GM12878 (cell line): ENCODE measurements around the gene HJURP. TPM values are rescaled to one million over a fixed set of nuclear protein-coding genes. Genes with fewer than 3 reads are reported as not detected.

Experiments used
- ATAC-seq: fragments of 200-7000 bp; cut with Tn5 transposase; 3 replicates; pipeline ENCODE4 v1.9.1; 2020; ENCODE audit warnings: mild to moderate bottlenecking, moderate library complexity
- BruUV-seq: library from RNA; stranded (reverse); fragments of 400-500 nt; replicated peaks from 2 replicates; lab custom pipeline; 2021; lab: Mats Ljungman, UMichigan
- CTCF ChIA-PET: fragments of 300-600 bp; sonication (Branson Sonifier 250); formaldehyde crosslinking; extraction: SDS; loops from one replicate; lab custom pipeline; 2021; ENCODE audit warnings: inconsistent platforms; lab: Yijun Ruan, JAX
- POLR2A ChIA-PET: fragments of 350-600 bp; formaldehyde crosslinking; extraction: SDS; loops from one replicate; lab custom pipeline; 2021; ENCODE audit warnings: inconsistent platforms; lab: Charles Lee
- RAD21 ChIA-PET: fragments of 300-600 bp; sonication (Branson Sonifier 250); formaldehyde crosslinking; loops from one replicate; lab custom pipeline; 2023; ENCODE audit warnings: antibody characterized with exemption; ENCODE audit not compliant: unreplicated experiment; lab: Charles Lee
- SMC1A ChIA-PET: fragments of 300-600 bp; sonication (Branson Sonifier 250); formaldehyde crosslinking; loops from one replicate; lab custom pipeline; 2023; ENCODE audit not compliant: unreplicated experiment, uncharacterized antibody; lab: Charles Lee
- DNase-seq: peaks from one replicate; pipeline ENCODE4 v3.0.0-alpha.2; 2011; ENCODE audit warnings: low read depth, low spot score
- FAIRE-seq: peaks from 3 replicates; lab custom pipeline; 2011; peaks lifted over from hg19 to GRCh38; lab: Jason Lieb, UNC
- H2AFZ ChIP-seq: 2 replicates; pipeline ENCODE4 v1.6.0; 2011; ENCODE audit warnings: low read depth, low read length, control low read depth; ENCODE audit not compliant: control insufficient read depth
- H3K27ac ChIP-seq: 2 replicates; pipeline ENCODE4 v1.5.1; 2011; ENCODE audit warnings: control low read depth; ENCODE audit not compliant: control insufficient read depth, insufficient read depth
- H3K27me3 ChIP-seq, 2 experiments: replicated peaks in 1 of 2; 2 replicates each; pipeline versions ENCODE4 v1.6.0 to v1.6.1; 2011; ENCODE audit warnings: low read length in 1 of 2; ENCODE audit not compliant: control insufficient read depth in 2 of 2, insufficient read depth in 2 of 2
- H3K36me3 ChIP-seq, 2 experiments: 2 replicates each; pipeline ENCODE4 v1.5.1; 2011; ENCODE audit warnings: low read length in 1 of 2; ENCODE audit not compliant: control insufficient read depth in 2 of 2, insufficient read depth in 2 of 2
- H3K4me1 ChIP-seq: 2 replicates; pipeline ENCODE4 v1.6.1; 2011; ENCODE audit warnings: mild to moderate bottlenecking, low read length, moderate library complexity, mixed read lengths; ENCODE audit not compliant: control insufficient read depth, insufficient read depth
- H3K4me2 ChIP-seq: 2 replicates; pipeline ENCODE4 v1.6.0; 2011; ENCODE audit warnings: control low read depth; ENCODE audit not compliant: control insufficient read depth, insufficient read depth
- H3K4me3 ChIP-seq: fragments of 200-600 bp; sonication (generic); 2 replicates; pipeline ENCODE4 v1.5.1; 2016
- H3K79me2 ChIP-seq: 2 replicates; pipeline ENCODE4 v1.6.0; 2011; ENCODE audit warnings: low read length; ENCODE audit not compliant: control insufficient read depth, insufficient read depth
- H3K9ac ChIP-seq: 2 replicates; pipeline ENCODE4 v1.8.0; 2011; ENCODE audit warnings: low read length, control low read depth, mixed read lengths; ENCODE audit not compliant: control insufficient read depth, insufficient read depth
- H3K9me3 ChIP-seq: replicated peaks from 3 replicates; pipeline ENCODE4 v1.5.1; 2011; ENCODE audit warnings: mild to moderate bottlenecking, low read length; ENCODE audit not compliant: control insufficient read depth, insufficient read depth
- H4K20me1 ChIP-seq: 2 replicates; pipeline ENCODE4 v1.6.0; 2011; ENCODE audit not compliant: control insufficient read depth, insufficient read depth
- CBX3 ChIP-seq: fragments of 200-600 bp; sonication (generic); IDR thresholded peaks from 2 replicates; pipeline ENCODE4 v1.6.1; 2016; ENCODE audit warnings: low read depth, borderline replicate concordance
- ETV6 ChIP-seq, 2 experiments: fragments of 450-650 bp in 1 of 2; IDR thresholded peaks in 1 of 2; conservative IDR thresholded peaks in 1 of 2; 2 replicates each; pipeline ENCODE4 v1.6.1; 2014; ENCODE audit warnings: antibody characterized with exemption in 1 of 2, borderline replicate concordance in 1 of 2, low read depth in 1 of 2, mild to moderate bottlenecking in 1 of 2, moderate library complexity in 1 of 2
- GATAD2B ChIP-seq: fragments of 450-650 bp; conservative IDR thresholded peaks from 2 replicates; pipeline ENCODE4 v1.6.1; 2017; ENCODE audit warnings: low read depth, mild to moderate bottlenecking, moderate library complexity
- HDAC2 ChIP-seq: fragments of 200-600 bp; sonication (generic); IDR thresholded peaks from 2 replicates; pipeline ENCODE4 v1.6.1; 2017
- JUNB ChIP-seq: IDR thresholded peaks from 2 replicates; pipeline ENCODE4 v1.6.1; 2016; ENCODE audit warnings: antibody characterized with exemption, mild to moderate bottlenecking
- NFIC ChIP-seq: IDR thresholded peaks from 2 replicates; pipeline ENCODE4 v1.6.1; 2012; ENCODE audit warnings: low read depth, mild to moderate bottlenecking, inconsistent platforms, low read length, moderate library complexity
- NFXL1 ChIP-seq: fragments of 450-650 bp; IDR thresholded peaks from 2 replicates; pipeline ENCODE4 v1.6.1; 2017; ENCODE audit warnings: antibody characterized with exemption, mild to moderate bottlenecking, borderline replicate concordance
- NR2C2 ChIP-seq: IDR thresholded peaks from 2 replicates; pipeline ENCODE4 v1.6.1; 2011; ENCODE audit warnings: borderline replicate concordance, low read depth; ENCODE audit not compliant: control insufficient read depth, insufficient read length
- RAD21 ChIP-seq: IDR thresholded peaks from 2 replicates; pipeline ENCODE4 v1.6.1; 2011; ENCODE audit warnings: mild to moderate bottlenecking, low read depth, low read length, moderate library complexity; ENCODE audit not compliant: insufficient read depth
- RUNX3 ChIP-seq: IDR thresholded peaks from 2 replicates; pipeline ENCODE4 v1.6.1; 2012; ENCODE audit warnings: low read length, inconsistent platforms
- SRF ChIP-seq, 2 experiments: IDR thresholded peaks; 2 replicates each; pipeline ENCODE4 v1.6.1; 2011; ENCODE audit warnings: low read depth in 2 of 2, low read length in 2 of 2, mild to moderate bottlenecking in 1 of 2, moderate library complexity in 1 of 2
- SUPT20H ChIP-seq: IDR thresholded peaks from 2 replicates; pipeline ENCODE4 v1.6.1; 2011; ENCODE audit warnings: low read depth, mild to moderate bottlenecking, low read length, moderate library complexity, borderline replicate concordance; ENCODE audit not compliant: control insufficient read depth
- TCF3 ChIP-seq: IDR thresholded peaks from 2 replicates; pipeline ENCODE4 v1.6.1; 2012; ENCODE audit warnings: low read depth, mild to moderate bottlenecking, low read length, borderline replicate concordance; ENCODE audit not compliant: insufficient read depth
- ZNF217 ChIP-seq: fragments of 450-650 bp; IDR thresholded peaks from 2 replicates; pipeline ENCODE4 v1.6.1; 2017; ENCODE audit warnings: antibody characterized with exemption, mild to moderate bottlenecking
- ZZZ3 ChIP-seq: IDR thresholded peaks from 2 replicates; pipeline ENCODE4 v1.6.1; 2011; ENCODE audit warnings: low read depth; ENCODE audit not compliant: control insufficient read depth, insufficient read length
- WGBS: methylation state at CpG from one replicate; pipeline ENCODE4 v1.1.6; 2016; ENCODE audit warnings: low lambda C conversion rate; ENCODE audit not compliant: insufficient replicate concordance, insufficient coverage; ENCODE audit errors: missing lambda C conversion rate; 5-methylcytosine and 5-hydroxymethylcytosine counted together
- in situ Hi-C: fragments of 300-500 bp; cut with MboI; formaldehyde crosslinking; loops from 9 replicates; pipeline ENCODE4 v1.14.3; 2018; ENCODE audit warnings: mixed read lengths
- intact Hi-C: fragments of 100-400 bp; cut with micrococcal nuclease; formaldehyde crosslinking; loops from one replicate; pipeline ENCODE4 v1.14.2; 2022; ENCODE audit not compliant: unreplicated experiment
- polyA plus RNA-seq, 11 experiments: library from polyadenylated mRNA; depleted of rRNA in 4 of 11; unstranded in 6 of 11; stranded (reverse) in 5 of 11; fragments of >200 nt; fragmentation: Nextera tagmentation in 4 of 11; fragmentation: Illumina TruSeq in 1 of 11; extraction: Ambion mirVana in 4 of 11; extraction: Trizol in 1 of 11; gene quantifications; 1 replicate in 1 of 11; 2 replicates in 10 of 11; pipeline versions ENCODE4 v1.2.1 to v1.2.3, GENCODE V29; 2011 to 2016; ENCODE audit warnings: inconsistent platforms in 2 of 11, missing spikeins in 2 of 11, low read depth in 1 of 11
- total RNA-seq, 4 experiments: library from RNA; depleted of rRNA in 3 of 4; stranded (reverse); fragments of >200 nt in 3 of 4; fragmentation: Illumina TruSeq in 1 of 4; extraction: Trizol in 1 of 4; gene quantifications; 2 replicates each; pipeline versions ENCODE4 v1.2.1 to v1.2.3, GENCODE V29; 2013 to 2021
- TF ChIP-seq, protein P1 (sequence below): IDR thresholded peaks from 2 replicates; pipeline ENCODE4 v1.6.1; 2011; ENCODE audit warnings: low read depth, low read length, improper control_type of control experiment, borderline replicate concordance
- TF ChIP-seq, protein P2 (sequence below): fragments of 450-650 bp; formaldehyde crosslinking; IDR thresholded peaks from 2 replicates; pipeline ENCODE4 v1.4.0; 2020; ENCODE audit warnings: mild to moderate bottlenecking, moderate library complexity

HJURP gene
- total and polyA plus RNA-seq, 10 of the 15 experiments (the other 5 are each of a cell fraction or from before 2014, with no cell fraction given): 12.7 to 68.9 (median 44.4) TPM

DNA sequence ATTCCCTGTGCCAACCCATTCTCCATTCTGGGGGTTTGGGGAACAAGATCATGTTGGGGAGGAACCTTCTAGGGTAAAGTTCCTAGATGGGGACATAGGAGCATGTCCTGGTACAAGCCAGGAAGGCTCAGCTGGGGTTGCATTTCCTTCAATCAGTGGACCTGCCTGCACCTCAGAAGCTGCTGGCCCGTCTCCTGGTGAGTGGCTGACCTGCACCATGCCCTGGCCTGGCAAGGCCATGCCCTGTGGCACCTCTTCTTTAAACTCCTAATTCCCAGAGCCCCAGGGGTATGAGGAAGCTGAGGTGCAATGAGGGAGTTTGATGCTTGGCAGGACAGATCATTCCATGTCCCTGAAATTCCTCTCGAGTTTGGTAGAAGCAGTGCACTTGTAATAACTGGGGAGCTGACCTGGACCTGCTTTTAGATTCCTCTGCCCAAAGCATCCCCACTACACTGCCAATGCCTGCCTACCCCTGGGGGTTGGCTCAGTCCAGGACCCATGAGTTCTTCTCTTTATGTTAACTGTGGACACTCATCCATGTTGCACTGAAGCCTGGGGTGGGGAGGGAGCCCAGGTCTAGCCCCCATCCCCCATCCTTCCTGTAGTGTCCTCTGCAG lies 50.9 kb downstream of the HJURP start (continued):
- TF ChIP-seq, protein P1, sequence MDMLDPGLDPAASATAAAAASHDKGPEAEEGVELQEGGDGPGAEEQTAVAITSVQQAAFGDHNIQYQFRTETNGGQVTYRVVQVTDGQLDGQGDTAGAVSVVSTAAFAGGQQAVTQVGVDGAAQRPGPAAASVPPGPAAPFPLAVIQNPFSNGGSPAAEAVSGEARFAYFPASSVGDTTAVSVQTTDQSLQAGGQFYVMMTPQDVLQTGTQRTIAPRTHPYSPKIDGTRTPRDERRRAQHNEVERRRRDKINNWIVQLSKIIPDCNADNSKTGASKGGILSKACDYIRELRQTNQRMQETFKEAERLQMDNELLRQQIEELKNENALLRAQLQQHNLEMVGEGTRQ: no peak
- TF ChIP-seq ZNF217 (no peak), GATAD2B (no peak), SUPT20H (no peak), SRF (IDR thresholded peaks at IDR 0.05; ENCODE audit: low read depth in 2 of 2, low read length in 2 of 2) (no peak)

DNA sequence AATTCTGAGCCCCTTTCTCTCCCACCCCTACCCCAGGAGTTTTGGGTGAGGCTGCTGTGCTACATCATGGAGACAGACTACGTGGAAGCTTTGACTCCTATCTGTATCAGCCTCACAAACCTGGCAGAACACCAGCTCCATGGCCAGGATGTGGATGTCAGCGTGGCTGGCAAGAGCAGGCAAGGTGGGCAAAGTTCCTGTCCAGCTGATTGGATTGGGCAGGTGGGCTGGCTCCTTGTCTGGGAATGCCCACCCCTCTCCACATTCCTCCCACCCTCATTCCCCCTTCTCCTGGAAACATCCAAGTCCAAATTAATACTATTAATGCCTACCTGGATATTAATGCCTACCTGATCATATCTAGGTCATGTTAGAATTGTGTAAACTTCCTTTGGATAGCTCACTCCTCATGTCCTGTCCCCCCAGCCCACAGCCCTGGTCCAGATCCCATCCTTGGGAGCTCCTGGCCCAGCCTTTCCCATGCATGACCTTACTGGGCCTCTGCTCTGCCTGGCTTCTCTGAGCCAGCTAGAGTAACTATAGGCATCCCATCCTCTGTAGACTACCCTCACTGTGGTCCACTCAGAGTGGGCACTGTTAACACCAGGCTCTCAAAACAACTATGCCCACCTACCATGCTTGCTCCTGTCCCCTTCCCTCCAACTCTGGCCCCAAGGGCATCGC lies 52.1 kb downstream of the HJURP start:
- ATAC-seq (no peak), FAIRE-seq (no peak), DNase-seq (no peak)
- H3K4me2 ChIP-seq: no peak overlapping the region
- RAD21 ChIA-PET: no interaction called here
- in situ Hi-C loops (no loop called here), intact Hi-C loops (no loop called here)
- no peak overlapping the region for H2AFZ ChIP-seq
- WGBS: 0% methylated on average over 3 of the region's 3 CpGs
- no peak overlapping the region for H3K9ac ChIP-seq
- no peaks in the 10 kb centered on the region for H3K9me3 ChIP-seq
- SMC1A ChIA-PET: no interaction called here
- H3K79me2 ChIP-seq: no peaks in the 10 kb centered on the region
- no peaks in the 10 kb centered on the region for H4K20me1 ChIP-seq
- no TSS peak for BruUV-seq
- no peak overlapping the region for H3K27ac ChIP-seq
- H3K4me3 ChIP-seq: no peak overlapping the region
- POLR2A ChIA-PET: no interaction called here
- CTCF ChIA-PET: no interaction called here
- no peaks in the 10 kb centered on the region for H3K36me3 ChIP-seq
- H3K27me3 ChIP-seq: no peaks in the 10 kb centered on the region; a peak in 1 of 4 replicates
- no peaks in the 10 kb centered on the region for H3K4me1 ChIP-seq
- TF ChIP-seq CBX3 (no peak), RUNX3 (no peak), TCF3 (no peak), NR2C2 (no peak), JUNB (no peak), NFIC (no peak), ZZZ3 (no peak), HDAC2 (no peak), ETV6 (conservative IDR thresholded peaks at IDR 0.05 in 1 of 2, IDR thresholded peaks at IDR 0.05 in 1 of 2; ENCODE audit: borderline replicate concordance in 1 of 2, low read depth in 1 of 2) (no peak), NFXL1 (no peak), RAD21 (no peak)
- TF ChIP-seq, protein P2, sequence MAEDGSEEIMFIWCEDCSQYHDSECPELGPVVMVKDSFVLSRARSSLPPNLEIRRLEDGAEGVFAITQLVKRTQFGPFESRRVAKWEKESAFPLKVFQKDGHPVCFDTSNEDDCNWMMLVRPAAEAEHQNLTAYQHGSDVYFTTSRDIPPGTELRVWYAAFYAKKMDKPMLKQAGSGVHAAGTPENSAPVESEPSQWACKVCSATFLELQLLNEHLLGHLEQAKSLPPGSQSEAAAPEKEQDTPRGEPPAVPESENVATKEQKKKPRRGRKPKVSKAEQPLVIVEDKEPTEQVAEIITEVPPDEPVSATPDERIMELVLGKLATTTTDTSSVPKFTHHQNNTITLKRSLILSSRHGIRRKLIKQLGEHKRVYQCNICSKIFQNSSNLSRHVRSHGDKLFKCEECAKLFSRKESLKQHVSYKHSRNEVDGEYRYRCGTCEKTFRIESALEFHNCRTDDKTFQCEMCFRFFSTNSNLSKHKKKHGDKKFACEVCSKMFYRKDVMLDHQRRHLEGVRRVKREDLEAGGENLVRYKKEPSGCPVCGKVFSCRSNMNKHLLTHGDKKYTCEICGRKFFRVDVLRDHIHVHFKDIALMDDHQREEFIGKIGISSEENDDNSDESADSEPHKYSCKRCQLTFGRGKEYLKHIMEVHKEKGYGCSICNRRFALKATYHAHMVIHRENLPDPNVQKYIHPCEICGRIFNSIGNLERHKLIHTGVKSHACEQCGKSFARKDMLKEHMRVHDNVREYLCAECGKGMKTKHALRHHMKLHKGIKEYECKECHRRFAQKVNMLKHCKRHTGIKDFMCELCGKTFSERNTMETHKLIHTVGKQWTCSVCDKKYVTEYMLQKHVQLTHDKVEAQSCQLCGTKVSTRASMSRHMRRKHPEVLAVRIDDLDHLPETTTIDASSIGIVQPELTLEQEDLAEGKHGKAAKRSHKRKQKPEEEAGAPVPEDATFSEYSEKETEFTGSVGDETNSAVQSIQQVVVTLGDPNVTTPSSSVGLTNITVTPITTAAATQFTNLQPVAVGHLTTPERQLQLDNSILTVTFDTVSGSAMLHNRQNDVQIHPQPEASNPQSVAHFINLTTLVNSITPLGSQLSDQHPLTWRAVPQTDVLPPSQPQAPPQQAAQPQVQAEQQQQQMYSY (CRISPR knock-in tag): no peak
